G401.6 (cell line): ENCODE measurements around the gene DDX10.
"Not testable (repeated sequence)": the region's sequence is repeated elsewhere in the genome, so short reads cannot be mapped to it uniquely, and the experiment has no call there.

ENCODE experiments used
- FAIRE-seq: peaks from 2 replicates; lab custom pipeline; 2012; peaks lifted over from hg19 to GRCh38; lab: Jason Lieb, UNC

The DDX10 gene

DNA sequence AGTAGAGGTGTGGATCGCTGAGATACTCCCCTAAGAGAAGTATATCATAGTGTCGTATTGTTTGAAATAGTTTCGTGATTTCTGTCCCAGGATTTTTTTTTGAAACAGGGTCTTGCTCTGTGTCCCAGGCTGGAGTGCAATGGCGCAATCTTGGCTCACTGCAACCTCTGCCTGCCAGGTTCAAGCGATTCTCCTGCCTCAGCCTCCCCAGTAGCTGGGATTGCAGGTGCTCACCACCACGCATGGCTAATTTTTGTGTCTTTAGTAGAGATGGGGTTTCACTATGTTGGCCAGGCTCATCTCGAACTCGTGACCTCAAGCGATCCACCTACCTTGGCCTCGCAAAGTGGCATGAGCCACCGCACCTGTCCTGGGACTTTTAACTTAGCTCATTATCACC is 159.1 kb downstream of the DDX10 start:
- FAIRE-seq: not testable (repeated sequence)

GRCh38 chr11:108824545-108824944 is 159.7 kb downstream of the DDX10 start:
- no peak for FAIRE-seq

DNA sequence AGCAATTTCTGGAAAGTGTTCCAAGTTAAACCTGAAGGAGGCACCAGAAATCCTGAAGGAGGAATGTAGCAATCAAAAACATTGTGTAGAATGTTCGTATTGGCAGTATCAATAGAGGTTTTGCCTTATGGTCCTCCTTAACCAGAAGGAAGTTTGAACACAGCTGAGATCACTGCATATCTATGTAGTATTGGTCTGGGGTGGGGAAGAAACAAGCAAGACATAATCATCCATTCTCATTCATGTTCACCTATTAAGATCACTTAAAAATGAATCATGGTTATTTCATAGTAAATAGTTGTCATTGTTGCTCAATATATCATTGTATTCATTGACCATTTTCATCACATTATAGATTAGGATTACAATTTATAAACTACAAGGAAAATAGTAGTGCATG is 160.5 kb downstream of the DDX10 start:
- FAIRE-seq: no peak

DNA sequence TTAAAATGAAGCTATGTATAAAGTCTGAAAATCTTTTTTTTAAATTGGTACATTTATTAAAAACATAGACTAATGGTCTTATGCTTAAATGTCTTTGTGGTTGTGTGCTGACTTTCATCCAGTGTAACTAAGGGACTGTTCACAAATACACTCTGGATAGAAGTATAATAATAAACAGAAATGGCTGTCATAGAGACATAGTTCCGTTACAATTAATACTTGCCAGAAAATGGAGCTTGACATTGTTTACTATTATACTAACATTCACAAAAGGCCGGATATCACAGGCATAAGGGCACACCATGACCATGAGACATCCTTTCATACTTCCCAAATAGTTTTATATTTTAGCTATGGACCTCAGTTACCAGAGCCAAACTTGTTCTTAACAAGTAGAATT is 161.3 kb downstream of the DDX10 start:
- FAIRE-seq: no peak

DNA sequence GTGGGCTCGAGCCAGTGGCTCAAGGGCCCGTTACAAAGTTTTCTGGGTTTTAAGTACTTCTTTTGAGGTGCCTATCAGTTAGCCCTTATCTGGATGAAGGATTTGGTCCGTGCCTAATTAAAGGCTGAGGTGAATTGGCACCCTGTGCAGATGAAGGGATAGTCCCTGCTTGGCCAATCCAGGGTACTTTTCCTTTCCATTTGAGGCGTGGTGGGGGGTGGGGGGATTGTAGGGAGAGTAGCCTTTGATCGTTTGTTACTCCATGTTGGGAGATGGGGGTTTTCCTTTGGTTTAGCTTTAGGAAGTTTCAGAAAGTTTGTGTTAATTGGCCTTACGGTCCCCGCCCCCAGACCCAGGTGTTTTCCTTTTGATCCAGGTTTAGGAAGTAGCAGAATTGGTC is 170.8 kb downstream of the DDX10 start:
- FAIRE-seq: no peak

DNA sequence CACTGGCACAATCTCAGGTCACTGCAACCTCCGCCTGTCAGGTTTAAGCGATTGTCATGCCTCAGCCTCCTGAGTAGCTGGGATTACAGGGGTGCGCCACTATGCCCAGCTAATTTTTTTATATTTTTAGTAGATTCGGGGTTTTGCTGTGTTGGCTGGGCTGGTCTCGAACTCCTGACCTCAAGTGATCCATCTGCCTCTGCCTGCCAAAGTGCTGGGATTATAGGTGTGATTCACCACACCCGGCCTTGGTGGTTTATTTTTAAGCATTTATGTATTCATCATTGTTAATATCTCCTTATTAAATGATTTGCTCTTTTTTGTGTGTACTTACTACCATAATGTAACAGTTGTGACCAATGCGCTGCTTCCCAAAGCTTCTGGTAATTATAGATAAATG is 171.7 kb downstream of the DDX10 start:
- no peak for FAIRE-seq

DNA sequence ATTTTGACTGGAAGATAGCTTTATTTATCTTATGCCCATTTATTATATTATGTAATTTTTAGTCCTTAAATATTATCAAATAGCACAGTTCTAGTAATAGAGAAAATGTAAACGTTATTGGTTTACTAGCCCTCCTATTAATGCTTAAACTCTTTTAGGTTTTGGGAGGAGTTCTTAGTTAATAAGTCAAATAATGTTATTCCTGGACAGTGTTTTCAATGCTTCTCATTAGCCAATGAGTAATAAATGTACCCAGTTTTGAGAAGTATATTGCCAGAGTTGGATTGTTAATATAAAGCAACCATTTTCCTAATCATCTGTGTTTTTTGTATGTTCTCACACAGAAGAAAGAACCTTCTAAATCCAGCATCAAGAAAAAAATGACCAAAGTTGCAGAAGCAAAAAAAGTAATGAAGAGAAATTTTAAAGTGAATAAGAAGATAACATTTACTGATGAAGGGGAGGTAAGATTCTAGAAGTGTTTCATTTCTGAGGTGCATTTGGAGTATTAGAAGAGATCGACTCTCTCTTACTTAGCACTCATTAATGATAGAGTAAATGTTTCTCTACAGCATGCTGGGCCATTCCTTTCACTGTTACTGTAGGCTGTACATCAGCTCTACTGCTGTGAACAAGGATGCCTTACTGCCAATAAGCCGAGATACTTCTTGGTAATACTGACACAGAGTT is 173.4 kb downstream of the DDX10 start:
- FAIRE-seq: peak; percentile 31

GRCh38 chr11:108838792-108839105 is 173.9 kb downstream of the DDX10 start:
- no peak for FAIRE-seq

- FAIRE-seq: peak; percentile 28
Observed at GRCh38 chr11:108846009-108846408, 181.1 kb downstream of the DDX10 start.

GRCh38 chr11:108847298-108847990 is 182.6 kb downstream of the DDX10 start:
- FAIRE-seq: no peak

GRCh38 chr11:108851781-108852180 is 186.9 kb downstream of the DDX10 start:
- no peak for FAIRE-seq

- no peak for FAIRE-seq
Observed at GRCh38 chr11:108852701-108853100, 187.8 kb downstream of the DDX10 start.

- no peak for FAIRE-seq
Observed at GRCh38 chr11:108853151-108853550, 188.3 kb downstream of the DDX10 start.

- FAIRE-seq: no peak
Observed at GRCh38 chr11:108853864-108854263, 189.0 kb downstream of the DDX10 start.

GRCh38 chr11:108854346-108854745 is 189.5 kb downstream of the DDX10 start:
- FAIRE-seq: no peak

DNA sequence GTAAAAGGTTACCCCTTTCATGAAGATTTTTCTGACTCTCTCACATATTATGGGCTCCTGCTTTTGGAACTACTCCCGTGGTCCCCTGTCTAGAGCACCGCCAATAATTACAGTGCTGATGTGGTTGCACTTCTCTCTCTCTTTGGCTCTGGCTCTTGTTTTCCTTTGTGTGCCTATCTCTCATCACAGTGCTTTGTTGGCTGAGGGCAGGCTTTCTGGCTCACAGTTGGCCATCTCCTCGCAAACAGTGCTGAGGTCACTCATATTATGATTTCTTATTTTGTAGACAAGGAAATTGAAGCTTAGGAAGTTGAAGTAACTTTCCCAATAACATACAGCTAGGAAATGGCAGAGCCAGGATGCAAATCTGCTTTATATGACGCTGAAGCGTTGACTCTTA is 192.5 kb downstream of the DDX10 start:
- no peak for FAIRE-seq

DNA sequence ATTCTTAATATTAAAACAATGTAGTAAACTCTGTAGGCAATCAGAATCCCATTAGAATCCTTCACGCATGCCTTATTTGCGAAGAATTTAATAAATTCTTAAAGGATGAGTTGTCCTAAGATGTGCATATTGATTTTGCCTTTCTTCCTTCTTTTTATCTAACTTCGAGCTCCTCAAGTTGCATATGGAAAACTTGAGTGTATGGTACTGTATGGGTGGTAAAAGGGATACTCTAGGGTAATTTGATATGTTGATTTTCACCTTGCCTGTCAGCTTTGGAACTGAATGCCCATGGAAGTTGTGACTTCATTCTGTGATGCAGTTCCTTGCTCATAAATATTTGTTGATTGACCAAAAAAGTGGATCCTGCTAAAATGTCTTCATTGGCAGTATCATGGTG is 193.8 kb downstream of the DDX10 start:
- no peak for FAIRE-seq

GRCh38 chr11:108859510-108859909 is 194.6 kb downstream of the DDX10 start:
- FAIRE-seq: no peak

- no peak for FAIRE-seq
Observed at GRCh38 chr11:108863528-108863927, 198.7 kb downstream of the DDX10 start.

- no peak for FAIRE-seq
Observed at GRCh38 chr11:108865406-108865805, 200.5 kb downstream of the DDX10 start.

DNA sequence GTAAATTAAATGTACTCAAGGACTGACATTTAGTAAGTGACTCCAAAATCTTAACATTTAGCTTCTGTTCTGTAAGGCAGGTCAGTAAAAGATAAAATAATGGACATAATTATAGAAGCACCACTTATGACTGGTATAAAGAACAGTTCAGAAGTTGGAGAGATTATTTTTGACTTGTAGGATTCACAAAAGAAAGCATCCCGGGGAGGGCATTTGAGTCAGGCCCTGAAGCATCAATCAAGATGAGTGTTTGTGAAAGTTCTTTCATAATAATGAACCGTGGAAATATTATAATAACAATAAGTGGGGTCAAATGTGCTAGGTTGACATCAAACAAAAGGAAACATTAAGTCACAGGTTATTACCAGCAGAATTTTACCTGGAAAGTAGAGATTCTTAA is 201.9 kb downstream of the DDX10 start:
- no peak for FAIRE-seq

- FAIRE-seq: no peak
Observed at GRCh38 chr11:108870373-108871020, 205.6 kb downstream of the DDX10 start.

DNA sequence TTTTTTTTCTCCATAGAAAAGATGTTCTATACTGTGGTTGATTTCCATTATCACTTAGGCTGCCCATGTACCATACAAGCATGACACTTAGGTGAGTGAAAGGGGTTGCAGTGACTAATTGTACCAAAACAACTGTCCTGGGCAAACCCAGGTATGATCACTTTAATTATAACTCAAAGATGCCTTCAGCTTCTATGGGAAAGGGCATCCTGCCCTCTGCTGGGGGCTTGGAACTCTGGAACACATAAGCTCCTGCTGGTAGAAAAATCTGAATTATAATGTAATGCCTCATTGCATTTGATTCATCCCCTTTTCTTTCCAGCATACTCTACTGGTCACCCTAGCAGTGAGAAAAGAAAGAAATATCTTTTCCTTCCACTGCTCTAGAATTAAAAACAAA is 206.3 kb downstream of the DDX10 start:
- no peak for FAIRE-seq

GRCh38 chr11:108871867-108872266 is 207.0 kb downstream of the DDX10 start:
- no peak for FAIRE-seq
